AML-193 (cell line): ENCODE data around the gene GAB2.
A peak's percentile ranks its signal among the peaks of the same experiment; 100 is the strongest.
"Not testable (repeated sequence)": the region's sequence is repeated elsewhere in the genome, so short reads cannot be mapped to it uniquely, and the experiment has no call there.

ENCODE experiments used
- DNase-seq, 2 experiments: peaks; one replicate each; lab custom pipeline; 2025; lab: John Stamatoyannopoulos, UW

The GAB2 gene

GRCh38 chr11:78365381-78365792 is 52.2 kb downstream of the GAB2 start:
- no peak for DNase-seq

DNA sequence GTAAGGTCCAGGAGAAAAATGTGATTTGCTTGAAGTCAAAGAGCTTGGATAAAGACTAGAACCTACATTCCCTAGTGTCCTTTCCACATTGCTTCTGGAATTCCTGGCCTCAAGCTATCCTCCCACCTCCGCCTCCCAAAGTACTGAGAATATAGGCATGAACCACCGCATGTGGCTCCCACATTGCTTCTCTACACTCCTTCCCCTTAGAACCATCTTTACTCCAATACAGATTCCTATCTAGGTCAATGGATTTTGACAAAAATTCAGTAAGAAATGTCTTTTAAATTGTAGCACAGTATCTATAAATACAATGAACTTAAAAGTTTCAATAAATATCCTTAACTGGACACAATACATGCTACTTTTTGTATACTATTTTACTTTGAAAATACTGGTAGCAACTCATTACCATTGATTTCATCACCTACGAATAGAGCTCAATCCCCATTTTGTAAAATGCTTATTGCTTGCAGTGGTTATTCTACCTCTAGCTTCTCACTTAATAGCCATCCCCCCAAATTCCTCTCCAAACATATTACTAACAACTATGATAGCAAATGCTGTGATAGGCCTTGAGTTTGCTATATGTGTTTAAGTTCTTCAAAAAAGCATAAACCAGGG is 53.4 kb downstream of the GAB2 start:
- no peak for DNase-seq

- peak; percentile 8 to 16 for DNase-seq
These were observed 54.5 kb downstream of the GAB2 start for GRCh38 chr11:78363024-78363619.

- DNase-seq, result no peak
These were observed 56.4 kb downstream of the GAB2 start for GRCh38 chr11:78361228-78361627.

GRCh38 chr11:78359921-78360320 is 57.7 kb downstream of the GAB2 start:
- DNase-seq, result no peak

- DNase-seq, result not testable (repeated sequence)
These were observed 59.7 kb downstream of the GAB2 start for GRCh38 chr11:78357924-78358323.

GRCh38 chr11:78357425-78357824 is 60.2 kb downstream of the GAB2 start:
- DNase-seq, result not testable (repeated sequence)

DNA sequence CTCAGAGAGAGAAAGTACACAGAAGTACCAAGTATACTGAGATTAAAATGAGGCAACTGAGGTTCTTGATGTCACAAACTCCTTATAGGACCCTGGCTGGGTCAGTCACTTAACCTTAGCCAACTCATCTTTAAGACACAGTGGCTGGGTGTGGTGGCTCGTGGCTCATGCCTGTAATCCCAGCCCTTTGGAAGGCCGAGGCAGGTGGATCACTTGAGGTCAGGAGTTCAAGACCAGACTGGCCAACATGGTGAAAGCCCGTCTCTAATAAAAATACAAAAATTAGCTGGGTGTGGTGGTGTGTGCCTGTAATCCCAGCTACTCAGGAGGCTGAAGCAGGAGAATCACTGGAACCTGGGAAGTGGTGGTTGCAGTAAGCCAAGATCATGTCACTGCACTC is 61.9 kb downstream of the GAB2 start:
- DNase-seq, result not testable (repeated sequence)

DNA sequence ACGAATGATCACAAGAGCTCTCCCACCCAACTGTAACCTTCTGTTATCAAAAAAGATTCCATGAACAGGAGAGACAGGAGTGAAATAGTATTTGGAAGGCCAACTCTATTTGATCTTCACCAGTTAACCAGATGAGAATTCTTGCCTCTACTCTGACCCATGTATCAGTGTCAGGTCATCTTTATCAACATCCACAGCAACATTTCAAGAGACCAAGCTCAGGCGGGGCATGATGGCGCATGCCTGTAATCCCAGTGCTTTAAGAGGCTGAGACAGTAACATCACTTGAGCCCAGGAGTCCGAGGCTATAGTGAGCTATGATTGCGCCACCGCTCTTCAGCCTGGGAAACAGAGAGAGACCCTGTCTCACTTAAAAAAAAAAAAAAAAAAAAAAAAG is 62.3 kb downstream of the GAB2 start:
- DNase-seq, result no peak

DNA sequence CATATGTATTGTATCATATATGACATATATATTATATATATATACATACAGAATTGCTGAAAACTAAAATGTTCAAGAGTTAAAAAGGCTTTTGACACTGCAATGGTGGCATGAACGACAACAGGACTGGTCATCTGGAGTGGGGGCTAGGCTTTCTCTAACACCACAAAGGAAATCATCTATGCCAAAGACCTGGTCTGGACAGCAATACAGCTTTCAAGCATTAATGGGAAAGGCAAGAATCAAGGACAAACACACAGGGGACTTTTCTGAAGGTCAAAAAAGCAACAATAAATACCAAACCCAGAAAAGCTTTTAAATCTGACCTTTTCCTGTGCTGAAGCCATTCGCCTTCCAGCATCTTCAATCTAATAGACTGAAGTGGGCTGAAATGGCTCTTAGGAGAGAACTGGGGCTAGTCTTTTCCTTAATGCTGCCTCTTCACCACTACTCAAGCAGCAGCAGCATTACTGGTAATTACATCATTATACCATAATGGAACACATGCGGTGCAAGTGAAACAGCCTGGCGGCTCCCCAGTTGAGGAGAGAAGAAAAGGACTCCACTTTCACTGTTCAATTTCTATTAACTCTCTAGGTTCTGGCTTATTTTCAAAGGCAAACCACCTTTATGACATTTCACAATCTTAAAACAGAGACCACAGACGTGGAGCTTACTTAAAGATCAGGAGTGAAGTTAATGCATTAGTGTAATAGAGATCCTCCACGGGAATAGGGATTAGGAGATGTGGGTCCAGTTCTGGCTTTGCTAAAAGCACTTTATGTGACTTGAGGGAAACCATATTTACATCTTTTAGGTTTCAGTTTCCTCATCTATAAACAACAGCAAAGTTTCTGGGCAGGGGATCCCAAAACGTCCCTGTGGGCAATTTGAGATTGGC is 63.0 kb downstream of the GAB2 start:
- DNase-seq, result no peak

- no peak for DNase-seq
These were observed 65.4 kb downstream of the GAB2 start for GRCh38 chr11:78351979-78352841.

- peak; percentile 55 to 59 for DNase-seq
These were observed 66.4 kb downstream of the GAB2 start for GRCh38 chr11:78351193-78351592.

DNA sequence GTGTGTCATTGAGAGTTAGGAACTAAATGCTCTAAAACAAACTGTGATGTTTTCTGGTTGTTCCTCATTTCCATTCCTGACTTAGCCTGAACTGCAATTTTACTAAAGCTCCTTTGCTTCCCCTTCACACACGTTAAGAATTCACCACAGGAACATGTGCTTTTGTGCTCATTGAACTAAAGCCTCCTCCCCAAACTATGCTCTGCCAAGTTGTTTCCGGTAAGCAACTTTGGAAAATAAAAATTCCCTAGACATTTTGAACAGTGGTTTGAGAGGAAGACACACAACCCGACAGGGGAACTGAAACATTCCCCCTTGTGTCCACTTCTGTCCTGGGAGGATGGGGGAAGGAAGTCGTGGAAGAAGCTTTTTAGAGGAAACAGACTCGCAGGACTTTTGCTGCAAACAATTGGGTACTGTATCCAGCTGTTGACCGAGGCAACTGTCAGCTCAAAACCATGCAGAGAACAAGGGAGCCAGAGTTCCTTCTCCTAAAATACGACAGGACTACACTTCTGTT is 66.9 kb downstream of the GAB2 start:
- peak; percentile 87 to 88 for DNase-seq

DNA sequence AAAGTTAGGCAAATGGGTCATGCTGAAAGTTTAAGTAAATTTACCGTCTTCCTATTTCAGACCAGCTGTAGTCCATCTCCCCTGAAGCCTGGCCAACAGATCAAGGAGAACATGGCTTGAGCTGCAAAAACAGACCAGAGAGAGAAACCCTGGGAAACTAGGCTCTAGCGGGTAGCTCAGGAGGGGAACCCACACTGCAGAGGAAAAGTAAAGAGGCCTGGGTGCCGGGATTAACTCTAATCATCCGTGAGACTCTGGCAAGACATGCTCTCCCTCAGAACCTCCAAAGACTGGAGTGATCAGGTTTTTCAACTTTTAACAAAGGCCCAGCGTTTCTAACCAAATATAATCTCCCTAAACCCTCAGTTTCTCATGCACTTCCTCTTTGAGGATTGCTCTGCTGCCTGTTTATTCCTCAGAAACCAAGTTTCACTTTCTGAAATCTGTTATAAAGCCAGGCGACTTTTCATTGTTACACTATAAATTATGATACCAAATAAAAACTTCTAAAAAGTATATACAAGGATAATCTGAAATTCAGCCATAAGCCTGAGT is 67.5 kb downstream of the GAB2 start:
- peak; percentile 84 to 85 for DNase-seq

DNA sequence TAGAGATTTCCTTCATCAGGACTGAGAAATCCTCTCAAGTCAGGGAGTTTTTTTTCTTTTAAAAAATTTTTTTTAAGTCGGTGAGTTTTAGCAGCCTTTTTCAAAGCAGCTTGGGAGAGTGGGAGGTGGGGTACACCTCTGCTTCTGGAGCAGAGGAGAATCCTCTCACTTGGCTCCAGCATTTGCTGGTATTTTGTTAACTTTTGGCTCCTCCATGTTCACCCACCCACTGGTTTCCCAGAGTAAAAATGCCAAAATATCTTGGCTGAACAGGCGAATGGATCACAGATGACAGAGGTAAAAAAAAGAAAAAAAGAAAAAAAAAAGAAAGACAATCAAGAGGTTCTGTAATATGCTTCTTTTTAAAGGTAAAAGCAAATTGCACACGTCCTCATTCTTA is 68.0 kb downstream of the GAB2 start:
- DNase-seq, result no peak

GRCh38 chr11:78349114-78349513 is 68.5 kb downstream of the GAB2 start:
- DNase-seq, result peak in 1 of 2 experiments; percentile 6

GRCh38 chr11:78347956-78348355 is 69.7 kb downstream of the GAB2 start:
- no peak for DNase-seq

- DNase-seq, result no peak
These were observed 70.8 kb downstream of the GAB2 start for GRCh38 chr11:78346799-78347198.

DNA sequence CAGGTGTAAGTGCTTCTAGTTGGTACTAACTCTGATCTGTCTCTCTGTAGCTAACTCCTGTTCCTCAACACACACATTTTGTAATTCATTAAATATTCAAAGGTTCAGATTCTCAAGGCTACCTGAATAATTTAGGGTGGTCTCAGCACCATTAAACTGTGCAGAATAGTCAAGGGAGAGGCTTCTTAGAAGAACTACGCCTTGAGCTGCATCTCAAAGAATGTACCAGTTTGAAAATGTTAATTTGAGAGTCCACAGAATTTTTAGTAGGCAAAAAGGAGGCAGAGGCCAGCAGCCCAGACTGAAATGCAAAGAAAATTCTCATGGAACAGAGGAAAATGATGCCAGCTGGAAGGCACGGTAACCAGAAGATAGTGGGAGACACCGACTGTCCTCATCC is 72.2 kb downstream of the GAB2 start:
- no peak for DNase-seq

DNA sequence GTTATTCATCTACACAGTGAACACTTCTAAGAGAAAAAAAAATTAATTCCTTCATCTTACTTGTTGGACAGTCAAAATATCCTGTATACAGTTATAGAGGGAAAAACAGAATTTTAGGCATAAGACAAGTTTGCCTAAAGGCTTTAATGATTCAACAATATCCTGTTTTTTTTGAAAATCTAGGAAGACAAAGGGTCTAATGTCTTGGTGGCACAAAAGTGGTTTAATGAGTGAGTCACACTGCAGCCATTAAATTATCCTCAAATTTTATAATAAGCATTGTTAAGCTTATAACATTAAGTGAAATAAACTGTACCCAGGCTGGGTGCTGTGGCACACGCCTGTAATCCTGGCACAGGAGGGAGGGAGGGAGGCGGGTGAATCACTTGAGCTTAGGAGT is 72.9 kb downstream of the GAB2 start:
- DNase-seq, result no peak

DNA sequence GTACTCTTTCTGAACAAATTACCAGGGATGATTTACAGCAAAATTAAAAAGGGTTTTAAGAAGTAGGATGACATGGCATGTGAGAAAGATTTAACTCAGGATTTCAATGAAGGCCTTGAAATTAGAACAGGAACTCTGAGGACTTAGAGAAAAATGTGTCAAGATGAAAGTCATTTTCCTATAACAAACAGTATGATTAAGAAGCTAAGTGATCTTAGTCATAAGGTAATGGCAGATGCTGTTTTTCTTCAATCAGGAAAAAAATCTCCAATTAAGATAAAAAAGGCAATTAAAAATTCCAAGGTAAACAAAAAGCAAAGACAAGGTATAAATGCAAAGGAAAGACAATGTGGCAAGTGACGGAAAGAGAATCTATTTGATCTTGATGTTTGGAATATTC is 73.5 kb downstream of the GAB2 start:
- no peak for DNase-seq

- no peak for DNase-seq
These were observed 74.3 kb downstream of the GAB2 start for GRCh38 chr11:78343303-78343702.
